Measurements from ENCODE around the gene ELANE.

Gene ELANE

DNA sequence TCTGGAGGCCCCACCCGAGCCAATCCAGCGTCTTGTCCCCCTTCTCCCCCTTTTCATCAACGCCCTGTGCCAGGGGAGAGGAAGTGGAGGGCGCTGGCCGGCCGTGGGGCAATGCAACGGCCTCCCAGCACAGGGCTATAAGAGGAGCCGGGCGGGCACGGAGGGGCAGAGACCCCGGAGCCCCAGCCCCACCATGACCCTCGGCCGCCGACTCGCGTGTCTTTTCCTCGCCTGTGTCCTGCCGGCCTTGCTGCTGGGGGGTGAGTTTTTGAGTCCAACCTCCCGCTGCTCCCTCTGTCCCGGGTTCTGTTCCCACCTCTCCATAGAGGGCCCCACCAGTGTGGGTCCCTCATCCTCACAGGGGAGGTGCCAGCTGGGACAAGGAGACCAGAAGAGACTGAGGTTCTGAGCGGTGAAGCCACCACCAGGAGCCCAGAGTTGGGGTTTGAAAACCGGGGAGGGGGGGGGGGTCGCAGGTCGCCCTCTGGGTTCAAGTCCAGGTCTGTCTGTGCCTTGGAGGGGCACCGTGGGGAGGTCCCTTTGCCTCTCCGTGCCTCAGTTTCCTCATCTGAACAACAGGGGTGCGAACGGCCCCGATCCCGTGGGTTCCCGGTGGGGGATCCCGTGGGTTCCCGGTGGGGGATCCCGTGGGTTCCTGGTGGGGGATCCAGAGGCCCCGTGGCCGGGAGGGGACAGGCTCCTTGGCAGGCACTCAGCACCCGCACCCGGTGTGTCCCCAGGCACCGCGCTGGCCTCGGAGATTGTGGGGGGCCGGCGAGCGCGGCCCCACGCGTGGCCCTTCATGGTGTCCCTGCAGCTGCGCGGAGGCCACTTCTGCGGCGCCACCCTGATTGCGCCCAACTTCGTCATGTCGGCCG, at the start of gene ELANE:
Gene ELANE, plus strand, starts transcription at position 168 of the 878 bp plus-strand sequence. Its CDS starts 26 bp downstream, at position 194.
- no peaks in the 10 kb centered on the region for H3K4me1 Mint-ChIP-seq
- no peak within 1 kb of the TSS for H3K27ac Mint-ChIP-seq
- ATAC-seq = no peak
- no peaks in the 10 kb centered on the region for H3K9me3 Mint-ChIP-seq
- H3K4me3 Mint-ChIP-seq = no peak within 1 kb of the TSS
- DNase-seq = no peak
- H3K36me3 Mint-ChIP-seq (ENCODE audit: low read depth) = no peaks in the 10 kb centered on the region
- peaks cover 23% of the 10 kb centered on the region for H3K27me3 Mint-ChIP-seq

DNA sequence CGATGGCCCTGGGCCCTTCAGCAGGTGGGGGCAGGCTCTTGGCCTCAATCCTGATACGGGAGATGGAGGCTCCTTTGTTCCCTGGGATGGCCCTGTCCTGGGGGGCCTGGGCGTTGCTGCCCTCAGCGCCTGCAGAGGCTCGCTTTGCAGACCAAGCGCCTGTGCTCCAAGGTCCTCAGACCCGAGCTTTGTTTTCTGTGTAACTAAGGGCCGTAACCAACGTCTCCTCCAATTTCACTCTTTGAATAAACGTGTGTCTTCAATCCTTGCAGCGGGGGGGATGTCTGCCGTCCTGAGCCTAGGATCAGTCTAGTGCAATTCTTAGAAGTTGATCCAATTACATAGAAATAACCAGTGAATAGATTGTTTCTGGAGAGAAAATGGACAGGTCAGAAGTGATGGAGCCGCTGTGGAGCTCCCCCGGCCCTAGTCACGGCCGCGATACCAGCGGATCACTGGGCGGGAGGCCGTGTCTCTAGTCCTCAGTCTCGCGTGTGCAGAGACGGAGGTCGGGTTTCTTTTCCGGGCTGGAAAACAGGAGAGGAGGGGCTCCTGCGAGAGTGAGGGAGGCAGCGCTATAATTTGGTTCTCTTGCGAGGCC, 49.5 kb upstream of the ELANE start:
- no peak for DNase-seq
- no peak for ATAC-seq
- Mint-ChIP-seq H3K4me1 (peaks cover 43% of the 10 kb centered on the region), H3K27ac (peak overlapping the region; percentile 82), H3K36me3 (ENCODE audit: low read depth) (peaks cover 65% of the 10 kb centered on the region), H3K9me3 (no peaks in the 10 kb centered on the region), H3K27me3 (no peaks in the 10 kb centered on the region), H3K4me3 (peak overlapping the region; percentile 50)

DNA sequence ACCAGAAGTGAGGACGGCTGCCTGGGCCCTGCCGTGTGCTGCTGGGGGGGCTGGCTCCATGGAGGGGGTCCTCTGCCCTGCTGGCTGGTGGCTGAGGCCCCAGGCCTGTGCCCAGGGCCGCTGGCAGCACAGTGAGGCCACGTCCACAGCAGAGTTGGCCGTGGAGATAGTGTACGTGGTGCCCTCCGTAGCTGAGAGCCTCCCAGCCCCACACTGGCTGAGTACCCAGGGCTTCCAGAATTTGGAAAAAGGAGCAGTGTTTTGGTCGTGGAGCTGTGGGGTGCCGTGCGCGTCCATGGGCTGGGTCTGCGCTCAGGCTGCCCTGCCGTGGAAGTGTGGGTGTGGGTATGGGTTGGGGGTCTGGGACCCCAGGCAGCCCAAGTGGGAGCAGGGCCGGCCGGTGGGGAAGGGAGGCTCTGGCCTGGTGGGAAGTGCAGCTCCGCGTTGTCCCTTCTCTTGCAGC, 49.0 kb upstream of the ELANE start:
- Mint-ChIP-seq H3K4me1 (peaks cover 46% of the 10 kb centered on the region), H3K36me3 (ENCODE audit: low read depth) (peaks cover 70% of the 10 kb centered on the region), H3K27me3 (no peaks in the 10 kb centered on the region), H3K9me3 (no peaks in the 10 kb centered on the region), H3K4me3 (no peak overlapping the region), H3K27ac (peak overlapping the region; percentile 71)
- no peak for ATAC-seq
- no peak for DNase-seq

DNA sequence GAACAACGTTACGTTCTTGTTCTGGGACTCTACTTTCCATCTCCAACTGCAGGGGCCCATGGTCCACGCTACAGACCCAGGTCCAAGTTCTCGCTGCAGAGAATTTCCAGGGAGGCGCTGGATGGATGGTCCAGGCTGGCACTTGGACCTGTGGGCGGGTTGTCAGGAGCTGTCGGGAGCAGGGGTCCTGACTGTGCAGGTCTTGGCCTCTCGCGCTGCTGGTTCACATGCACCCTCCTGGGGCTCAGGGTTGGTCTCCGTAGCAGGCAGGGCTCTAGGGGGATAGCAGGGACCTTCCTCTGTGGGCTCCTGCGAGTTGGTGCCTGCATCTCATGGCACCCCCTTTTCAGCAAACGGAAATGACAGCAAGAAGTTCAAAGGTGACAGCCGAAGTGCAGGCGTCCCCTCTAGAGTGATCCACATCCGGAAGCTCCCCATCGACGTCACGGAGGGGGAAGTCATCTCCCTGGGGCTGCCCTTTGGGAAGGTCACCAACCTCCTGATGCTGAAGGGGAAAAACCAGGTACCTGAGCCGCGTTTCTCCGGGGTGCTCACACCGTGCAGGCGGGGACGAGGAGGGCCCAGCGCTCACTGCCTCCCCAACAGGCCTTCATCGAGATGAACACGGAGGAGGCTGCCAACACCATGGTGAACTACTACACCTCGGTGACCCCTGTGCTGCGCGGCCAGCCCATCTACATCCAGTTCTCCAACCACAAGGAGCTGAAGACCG, 48.3 kb upstream of the ELANE start:
- ATAC-seq (no peak), DNase-seq (no peak)
- Mint-ChIP-seq H3K27me3 (no peaks in the 10 kb centered on the region), H3K4me3 (no peak overlapping the region), H3K36me3 (ENCODE audit: low read depth) (peaks cover 68% of the 10 kb centered on the region), H3K4me1 (peaks cover 45% of the 10 kb centered on the region), H3K9me3 (no peaks in the 10 kb centered on the region), H3K27ac (peak overlapping the region; percentile 71)

DNA sequence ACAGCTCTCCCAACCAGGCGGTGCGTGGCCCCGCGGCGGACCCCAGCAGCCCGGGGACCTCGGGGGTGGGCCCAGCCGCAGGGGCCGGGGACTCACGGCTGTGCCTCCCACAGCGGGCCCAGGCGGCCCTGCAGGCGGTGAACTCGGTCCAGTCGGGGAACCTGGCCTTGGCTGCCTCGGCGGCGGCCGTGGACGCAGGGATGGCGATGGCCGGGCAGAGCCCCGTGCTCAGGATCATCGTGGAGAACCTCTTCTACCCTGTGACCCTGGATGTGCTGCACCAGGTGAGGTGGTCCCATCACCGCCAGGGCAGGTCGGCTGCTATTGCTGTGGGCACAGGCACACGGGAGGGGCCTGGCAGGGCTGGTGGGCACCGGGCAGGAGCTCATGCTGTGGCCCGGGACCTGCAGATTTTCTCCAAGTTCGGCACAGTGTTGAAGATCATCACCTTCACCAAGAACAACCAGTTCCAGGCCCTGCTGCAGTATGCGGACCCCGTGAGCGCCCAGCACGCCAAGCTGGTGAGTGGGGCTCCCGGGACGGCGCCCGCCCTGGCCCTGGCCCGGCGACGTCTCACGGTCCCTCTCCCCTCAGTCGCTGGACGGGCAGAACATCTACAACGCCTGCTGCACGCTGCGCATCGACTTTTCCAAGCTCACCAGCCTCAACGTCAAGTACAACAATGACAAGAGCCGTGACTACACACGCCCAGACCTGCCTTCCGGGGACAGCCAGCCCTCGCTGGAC, 47.5 kb upstream of the ELANE start:
- Mint-ChIP-seq H3K27me3 (no peaks in the 10 kb centered on the region), H3K4me3 (no peak overlapping the region), H3K9me3 (no peaks in the 10 kb centered on the region), H3K27ac (no peak overlapping the region), H3K36me3 (ENCODE audit: low read depth) (peaks cover 65% of the 10 kb centered on the region), H3K4me1 (peaks cover 38% of the 10 kb centered on the region)
- DNase-seq = no peak
- no peak for ATAC-seq

DNA sequence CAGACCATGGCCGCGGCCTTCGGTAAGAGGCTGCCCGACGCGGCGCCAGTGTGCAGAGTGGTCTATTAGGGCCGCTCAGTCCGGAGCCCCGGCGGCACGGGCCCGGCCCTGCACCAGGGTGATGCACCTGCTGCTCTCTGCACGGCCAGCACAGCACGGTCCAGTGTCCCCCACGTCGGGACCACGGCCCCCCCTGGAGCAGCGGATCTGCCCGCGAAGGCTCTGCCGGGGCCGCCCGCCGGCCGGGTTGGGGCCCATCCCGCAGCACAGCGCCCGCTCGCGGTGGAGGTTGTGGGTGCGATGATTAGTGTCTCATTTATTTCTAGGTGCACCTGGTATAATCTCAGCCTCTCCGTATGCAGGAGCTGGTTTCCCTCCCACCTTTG, 46.9 kb upstream of the ELANE start:
- H3K9me3 Mint-ChIP-seq = no peaks in the 10 kb centered on the region
- no peak for DNase-seq
- H3K36me3 Mint-ChIP-seq (ENCODE audit: low read depth) = peaks cover 66% of the 10 kb centered on the region
- H3K4me1 Mint-ChIP-seq = peaks cover 34% of the 10 kb centered on the region
- H3K4me3 Mint-ChIP-seq = no peak overlapping the region
- H3K27me3 Mint-ChIP-seq = no peaks in the 10 kb centered on the region
- peak overlapping the region; percentile 35 for H3K27ac Mint-ChIP-seq
- no peak for ATAC-seq

DNA sequence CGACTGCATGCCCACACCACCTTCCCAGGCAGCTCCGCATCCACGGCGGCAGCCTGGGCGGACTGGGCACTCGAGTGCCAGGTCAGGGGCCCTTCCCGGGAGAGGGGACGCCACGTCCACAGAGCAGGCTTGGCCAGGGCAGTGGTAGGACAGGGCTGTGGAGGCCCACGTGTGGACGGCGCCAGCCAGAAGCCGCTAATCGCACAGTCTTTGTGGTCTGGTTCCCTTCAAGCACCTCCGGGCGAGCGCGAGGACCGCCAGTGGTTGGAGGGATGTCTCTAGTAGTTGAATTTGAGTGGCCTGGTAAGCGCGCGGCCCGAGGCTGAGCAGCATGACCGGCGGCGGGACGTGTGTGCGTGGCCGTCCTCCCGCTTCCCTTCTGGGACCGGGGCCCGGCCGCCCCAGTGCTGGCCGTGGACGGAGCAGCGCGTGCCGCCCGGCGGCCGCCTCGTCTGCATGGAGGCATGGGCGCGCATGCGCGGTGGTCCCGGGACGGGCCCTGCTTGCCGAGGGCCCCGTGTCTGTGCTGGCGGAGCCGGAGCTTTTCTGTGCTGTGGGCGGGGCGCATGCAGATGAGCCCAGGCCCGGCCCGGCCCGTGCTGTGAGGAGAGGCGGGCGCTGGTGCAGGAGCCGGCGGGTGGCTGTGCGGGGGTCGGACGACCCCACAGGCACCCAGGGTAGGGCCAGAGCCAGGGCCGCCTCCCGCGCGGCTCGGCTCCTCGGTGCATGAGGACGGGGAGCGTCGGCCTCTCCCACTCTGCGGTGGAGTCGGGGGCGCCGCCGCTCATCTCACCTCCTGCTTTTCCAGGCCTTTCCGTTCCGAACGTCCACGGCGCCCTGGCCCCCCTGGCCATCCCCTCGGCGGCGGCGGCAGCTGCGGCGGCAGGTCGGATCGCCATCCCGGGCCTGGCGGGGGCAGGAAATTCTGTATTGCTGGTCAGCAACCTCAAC, 46.2 kb upstream of the ELANE start:
- no peak overlapping the region for H3K4me3 Mint-ChIP-seq
- peaks cover 28% of the 10 kb centered on the region for H3K4me1 Mint-ChIP-seq
- H3K27me3 Mint-ChIP-seq = no peaks in the 10 kb centered on the region
- ATAC-seq (no peak), DNase-seq (no peak)
- H3K27ac Mint-ChIP-seq = peak overlapping the region; percentile 35
- H3K9me3 Mint-ChIP-seq = no peaks in the 10 kb centered on the region
- peaks cover 65% of the 10 kb centered on the region for H3K36me3 Mint-ChIP-seq (ENCODE audit: low read depth)

DNA sequence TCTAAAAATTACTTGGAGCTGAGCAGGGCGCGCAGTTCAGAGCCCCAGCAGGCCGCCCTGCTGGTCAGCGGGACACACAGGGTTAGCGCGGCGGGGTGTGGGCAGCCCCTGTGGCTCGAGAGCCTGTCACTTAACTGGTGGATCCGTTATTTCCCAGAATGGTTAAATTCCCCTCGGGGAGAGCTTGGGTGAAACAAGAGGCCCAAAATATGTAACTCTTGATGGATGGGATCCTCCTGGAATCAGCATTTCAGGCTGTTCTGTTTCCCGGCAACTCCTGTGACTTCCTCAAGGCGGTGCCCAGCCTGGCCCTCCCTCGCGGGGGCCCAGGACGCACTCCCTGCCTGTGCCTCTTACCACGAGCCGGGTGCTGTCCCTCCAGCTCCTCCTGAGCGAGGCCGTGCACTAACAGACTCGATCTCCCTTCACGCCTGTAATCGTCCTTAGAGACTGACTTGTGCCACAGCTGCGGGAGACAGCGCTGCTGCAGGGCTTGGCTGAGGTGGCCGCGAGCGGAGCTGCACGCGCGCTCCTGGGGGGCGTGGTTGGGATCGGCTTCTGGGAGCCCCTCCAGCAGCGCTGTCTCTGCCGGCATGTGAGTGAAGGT, 45.2 kb upstream of the ELANE start:
- H3K9me3 Mint-ChIP-seq = no peaks in the 10 kb centered on the region
- H3K27me3 Mint-ChIP-seq = no peaks in the 10 kb centered on the region
- H3K27ac Mint-ChIP-seq = peak overlapping the region; percentile 48
- peaks cover 19% of the 10 kb centered on the region for H3K4me1 Mint-ChIP-seq
- DNase-seq (no peak), ATAC-seq (no peak)
- H3K36me3 Mint-ChIP-seq (ENCODE audit: low read depth) = peaks cover 65% of the 10 kb centered on the region
- no peak overlapping the region for H3K4me3 Mint-ChIP-seq

DNA sequence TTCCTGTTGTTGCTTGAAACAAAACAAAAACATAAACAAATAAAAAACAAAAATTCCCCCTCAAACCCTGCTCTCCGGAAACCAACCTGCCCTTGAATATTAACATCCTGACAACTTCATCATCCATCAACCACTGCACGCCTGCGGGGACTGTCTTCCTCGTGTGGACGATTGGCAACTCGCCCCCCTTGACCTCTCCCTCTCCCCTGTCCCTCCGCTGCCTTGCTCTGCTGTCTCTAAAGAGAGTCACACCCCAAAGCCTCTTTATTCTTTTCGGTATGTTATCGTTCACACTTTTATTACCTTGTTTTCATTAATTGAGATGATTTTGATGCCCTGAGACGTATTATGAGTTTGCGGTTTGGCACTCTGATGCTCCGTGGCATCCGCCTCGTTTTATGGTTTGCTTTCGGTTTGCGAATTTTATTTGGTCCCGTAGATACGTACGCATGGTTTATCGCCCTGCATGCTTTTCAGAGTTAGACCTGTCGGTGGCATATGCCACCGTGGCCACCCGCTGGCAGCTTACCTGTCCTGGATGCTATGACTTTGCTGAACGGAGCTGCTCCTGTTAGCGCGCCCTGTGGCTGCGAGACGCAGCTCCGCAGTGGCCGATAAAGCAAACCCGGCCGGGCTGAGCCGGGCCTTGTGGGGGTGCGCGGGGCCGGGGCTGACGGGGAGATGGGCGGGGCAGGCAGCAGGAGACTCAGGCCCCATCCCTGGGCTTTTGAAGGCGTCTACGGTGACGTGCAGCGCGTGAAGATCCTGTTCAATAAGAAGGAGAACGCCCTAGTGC, 44.3 kb upstream of the ELANE start:
- H3K4me1 Mint-ChIP-seq = peaks cover 11% of the 10 kb centered on the region
- DNase-seq (no peak), ATAC-seq (no peak)
- no peaks in the 10 kb centered on the region for H3K27me3 Mint-ChIP-seq
- H3K4me3 Mint-ChIP-seq = no peak overlapping the region
- H3K27ac Mint-ChIP-seq = peak overlapping the region; percentile 2
- no peaks in the 10 kb centered on the region for H3K9me3 Mint-ChIP-seq
- H3K36me3 Mint-ChIP-seq (ENCODE audit: low read depth) = peaks cover 61% of the 10 kb centered on the region

DNA sequence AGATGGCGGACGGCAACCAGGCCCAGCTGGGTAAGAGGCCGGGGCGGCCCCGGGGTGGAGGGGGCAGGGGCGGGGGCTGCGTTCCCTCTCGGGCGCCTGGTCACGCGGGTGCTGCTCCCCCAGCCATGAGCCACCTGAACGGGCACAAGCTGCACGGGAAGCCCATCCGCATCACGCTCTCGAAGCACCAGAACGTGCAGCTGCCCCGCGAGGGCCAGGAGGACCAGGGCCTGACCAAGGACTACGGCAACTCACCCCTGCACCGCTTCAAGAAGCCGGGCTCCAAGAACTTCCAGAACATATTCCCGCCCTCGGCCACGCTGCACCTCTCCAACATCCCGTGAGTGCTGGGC, 43.7 kb upstream of the ELANE start:
- ATAC-seq = no peak
- Mint-ChIP-seq H3K4me1 (peaks cover 9% of the 10 kb centered on the region), H3K36me3 (ENCODE audit: low read depth) (peaks cover 57% of the 10 kb centered on the region), H3K27ac (no peak overlapping the region), H3K9me3 (no peaks in the 10 kb centered on the region), H3K27me3 (no peaks in the 10 kb centered on the region), H3K4me3 (no peak overlapping the region)
- DNase-seq = no peak

DNA sequence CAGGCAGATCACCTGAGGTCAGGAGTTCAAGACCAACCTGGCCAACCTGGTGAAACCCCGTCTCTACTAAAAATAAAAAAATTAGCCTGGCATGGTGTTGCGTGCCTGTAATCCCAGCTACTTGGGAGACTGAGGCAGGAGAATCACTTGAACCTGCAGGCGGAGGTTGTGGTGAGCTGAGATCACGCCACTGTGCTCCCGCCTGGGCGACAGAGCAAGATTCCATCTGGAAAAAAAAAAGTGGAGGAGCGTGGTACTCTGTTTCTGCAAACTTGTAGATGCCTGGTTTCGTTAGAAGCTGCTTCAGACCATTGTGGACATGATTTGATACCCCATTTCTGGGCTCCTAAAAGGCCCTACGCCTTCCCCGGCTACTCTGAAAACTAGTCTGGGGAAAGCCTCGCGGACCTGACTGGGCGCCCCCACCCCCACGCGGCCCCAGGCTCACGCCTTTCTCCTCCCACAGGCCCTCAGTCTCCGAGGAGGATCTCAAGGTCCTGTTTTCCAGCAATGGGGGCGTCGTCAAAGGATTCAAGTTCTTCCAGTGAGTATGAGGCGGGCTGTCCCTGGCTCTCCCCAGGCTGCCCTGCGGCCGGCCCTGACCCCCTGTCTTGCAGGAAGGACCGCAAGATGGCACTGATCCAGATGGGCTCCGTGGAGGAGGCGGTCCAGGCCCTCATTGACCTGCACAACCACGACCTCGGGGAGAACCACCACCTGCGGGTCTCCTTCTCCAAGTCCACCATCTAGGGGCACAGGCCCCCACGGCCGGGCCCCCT, 41.8 kb upstream of the ELANE start:
- Mint-ChIP-seq H3K4me3 (no peak overlapping the region), H3K4me1 (peaks cover 7% of the 10 kb centered on the region), H3K27me3 (no peaks in the 10 kb centered on the region), H3K27ac (peak overlapping the region; percentile 27), H3K9me3 (no peaks in the 10 kb centered on the region), H3K36me3 (ENCODE audit: low read depth) (peaks cover 55% of the 10 kb centered on the region)
- DNase-seq (no peak), ATAC-seq (no peak)

DNA sequence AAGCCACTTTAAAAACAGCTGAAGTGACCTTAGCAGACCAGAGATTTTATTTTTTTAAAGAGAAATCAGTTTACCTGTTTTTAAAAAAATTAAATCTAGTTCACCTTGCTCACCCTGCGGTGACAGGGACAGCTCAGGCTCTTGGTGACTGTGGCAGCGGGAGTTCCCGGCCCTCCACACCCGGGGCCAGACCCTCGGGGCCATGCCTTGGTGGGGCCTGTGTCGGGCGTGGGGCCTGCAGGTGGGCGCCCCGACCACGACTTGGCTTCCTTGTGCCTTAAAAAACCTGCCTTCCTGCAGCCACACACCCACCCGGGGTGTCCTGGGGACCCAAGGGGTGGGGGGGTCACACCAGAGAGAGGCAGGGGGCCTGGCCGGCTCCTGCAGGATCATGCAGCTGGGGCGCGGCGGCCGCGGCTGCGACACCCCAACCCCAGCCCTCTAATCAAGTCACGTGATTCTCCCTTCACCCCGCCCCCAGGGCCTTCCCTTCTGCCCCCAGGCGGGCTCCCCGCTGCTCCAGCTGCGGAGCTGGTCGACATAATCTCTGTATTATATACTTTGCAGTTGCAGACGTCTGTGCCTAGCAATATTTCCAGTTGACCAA, 41.1 kb upstream of the ELANE start:
- no peak for ATAC-seq

More for the DNA sequence above, 41.1 kb upstream of the ELANE start:
- DNase-seq = no peak
- Mint-ChIP-seq H3K36me3 (ENCODE audit: low read depth) (peaks cover 56% of the 10 kb centered on the region), H3K27ac (no peak overlapping the region), H3K27me3 (no peaks in the 10 kb centered on the region), H3K4me3 (no peak overlapping the region), H3K9me3 (peaks cover 3% of the 10 kb centered on the region), H3K4me1 (peaks cover 7% of the 10 kb centered on the region)

All from activated naive CD8-positive, alpha-beta T cell treated with anti-CD3 and anti-CD28 coated beads, Interleukin-2, amount 50 U/mL, for 24 hours (primary cell).